SKM-1 treated with dmso at 0.1 percent for 144 hours (cell line): ENCODE results near the gene CDH13.

Experiments used
- DNase-seq: peaks from one replicate; lab custom pipeline; 2025; ENCODE audit not compliant: unreplicated experiment; lab: John Stamatoyannopoulos, UW

CDH13 gene

DNA sequence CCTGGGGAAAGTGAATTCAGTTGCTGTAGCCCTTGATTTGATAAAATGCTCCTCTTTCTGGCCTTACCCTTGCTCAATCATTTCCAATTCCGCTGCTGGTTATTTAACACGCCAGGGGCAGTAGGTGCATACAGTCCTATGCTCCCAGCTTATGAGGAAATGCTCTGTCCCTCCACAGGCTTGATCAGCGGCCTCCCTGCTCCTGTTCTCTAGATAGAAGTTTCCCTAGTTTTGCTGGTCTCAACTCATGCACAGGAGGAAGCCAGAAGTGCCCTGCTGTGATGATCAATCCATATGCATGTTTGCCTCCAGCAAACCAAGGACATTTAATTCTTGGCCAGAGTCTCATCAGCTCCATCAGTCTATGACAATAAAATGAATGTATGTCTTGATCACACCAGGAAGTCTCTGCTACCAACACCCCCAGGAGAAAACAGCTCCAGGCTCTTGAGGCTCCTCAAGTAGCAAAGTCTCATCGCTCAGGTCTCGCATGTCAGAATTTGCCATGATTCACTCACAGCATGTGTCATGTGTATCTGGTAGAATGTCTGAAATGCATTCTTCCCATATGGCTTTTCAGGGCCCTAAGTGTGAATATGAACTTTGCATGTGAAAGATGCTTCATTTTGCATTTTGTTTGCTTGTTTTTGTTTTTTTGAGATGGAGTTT, 208.9 kb downstream of the CDH13 start:
- no peak for DNase-seq

DNA sequence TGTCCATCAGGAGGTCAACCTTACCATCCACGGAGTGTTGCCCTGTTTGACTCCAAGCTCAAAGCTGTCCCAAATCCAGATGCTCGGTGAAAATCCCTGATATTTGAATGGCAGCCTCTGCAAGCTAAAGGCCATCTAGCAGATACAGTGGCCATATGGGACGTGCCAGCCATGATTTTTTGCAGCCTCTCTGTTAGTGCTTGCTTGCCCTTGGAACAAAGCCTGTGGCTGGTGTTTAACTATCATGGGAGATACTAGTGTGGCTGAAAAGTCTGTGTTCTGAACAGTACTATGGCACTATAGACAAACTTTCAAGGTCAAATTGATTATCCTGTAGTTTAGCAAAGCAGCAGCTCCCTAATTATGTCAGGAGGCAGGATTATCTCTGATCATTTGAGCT, 214.3 kb downstream of the CDH13 start:
- DNase-seq = no peak

DNA sequence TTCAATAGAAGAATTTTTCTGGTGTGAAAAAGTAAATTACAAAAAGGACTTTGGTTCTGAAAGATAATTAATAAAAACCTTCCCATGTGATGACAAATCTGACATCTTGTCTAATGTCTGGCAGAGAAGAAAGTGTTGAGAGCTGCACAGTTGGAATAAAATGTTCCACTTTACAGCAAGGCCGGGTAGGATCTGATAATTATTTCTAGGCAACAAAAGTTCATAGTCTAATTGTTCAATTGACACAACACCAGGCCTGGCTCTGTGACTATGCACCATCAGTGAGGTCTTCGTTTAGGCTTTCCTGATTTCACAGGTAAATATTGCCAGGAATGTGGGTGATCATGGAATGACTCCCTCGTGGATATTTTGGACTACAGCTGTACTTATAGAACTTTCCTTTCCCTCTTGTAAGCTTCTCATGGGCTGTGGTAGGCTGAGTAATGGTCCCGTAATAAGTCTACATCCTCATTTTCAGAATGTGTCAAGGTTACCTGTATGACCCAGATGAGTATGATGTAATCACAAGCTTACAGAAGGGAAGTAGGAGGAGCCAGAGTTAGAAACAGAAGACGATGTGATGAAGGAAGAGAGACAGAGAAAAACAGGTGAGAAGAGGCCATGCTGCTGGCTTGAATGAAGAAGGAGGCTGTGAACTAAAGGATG, 217.0 kb downstream of the CDH13 start:
- DNase-seq = no peak

DNA sequence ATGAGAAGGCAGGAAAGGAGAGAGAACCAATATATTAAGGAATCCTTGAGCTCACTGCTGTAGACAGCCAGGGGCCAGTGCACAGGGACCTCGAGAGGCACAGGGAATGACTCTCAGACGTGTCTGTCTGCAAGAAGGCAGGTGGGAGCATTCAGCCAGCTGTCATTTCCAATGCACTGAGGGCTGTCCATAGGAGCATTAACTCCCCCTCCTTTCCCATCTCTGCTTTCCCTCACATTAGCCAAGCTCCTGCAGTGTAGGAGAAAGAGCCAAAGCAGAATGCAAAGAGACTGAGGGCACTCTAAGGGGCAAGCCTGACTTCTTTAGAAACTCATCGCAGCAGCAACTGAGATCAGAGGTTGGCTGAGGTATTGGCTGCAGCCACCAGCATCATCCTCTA, 218.3 kb downstream of the CDH13 start:
- DNase-seq = no peak

DNA sequence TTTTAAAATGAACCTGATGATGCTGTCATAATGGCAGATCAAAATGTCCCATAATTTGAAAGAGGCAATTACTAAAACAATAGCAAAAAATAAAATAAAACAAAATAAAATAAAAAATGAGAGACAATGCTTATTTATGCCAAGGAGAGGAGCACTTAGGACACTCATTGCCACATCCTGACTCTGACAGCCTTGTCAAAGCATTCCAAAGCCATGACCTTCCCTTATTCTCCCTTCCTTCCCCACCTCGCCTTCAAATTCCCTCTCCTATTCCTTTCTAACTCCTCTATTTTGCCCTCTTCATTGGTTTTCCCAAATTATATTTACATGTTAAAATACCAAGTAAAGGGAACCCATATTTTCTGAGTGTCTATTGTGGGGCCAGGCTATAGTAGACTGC, 220.0 kb downstream of the CDH13 start:
- DNase-seq = no peak

DNA sequence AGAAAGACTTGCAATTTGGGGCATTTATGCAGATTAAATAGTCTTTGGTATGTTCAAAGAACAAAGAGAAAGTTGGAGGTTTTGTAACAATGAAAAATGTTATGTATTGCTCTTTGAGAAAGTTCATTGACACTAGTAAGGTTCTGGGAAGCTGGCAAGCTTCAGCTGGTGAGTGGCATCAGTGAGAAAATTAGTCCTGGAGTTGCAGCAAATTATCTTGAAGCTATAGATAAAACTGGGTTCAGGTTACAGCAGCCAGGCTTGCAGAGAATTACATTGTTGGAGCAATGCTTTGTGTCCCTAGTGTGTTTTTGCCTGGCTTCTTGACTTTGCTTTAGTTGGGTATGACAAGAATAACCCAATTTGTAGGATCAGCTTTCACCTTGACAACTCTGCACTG, 221.2 kb downstream of the CDH13 start:
- no peak for DNase-seq

DNA sequence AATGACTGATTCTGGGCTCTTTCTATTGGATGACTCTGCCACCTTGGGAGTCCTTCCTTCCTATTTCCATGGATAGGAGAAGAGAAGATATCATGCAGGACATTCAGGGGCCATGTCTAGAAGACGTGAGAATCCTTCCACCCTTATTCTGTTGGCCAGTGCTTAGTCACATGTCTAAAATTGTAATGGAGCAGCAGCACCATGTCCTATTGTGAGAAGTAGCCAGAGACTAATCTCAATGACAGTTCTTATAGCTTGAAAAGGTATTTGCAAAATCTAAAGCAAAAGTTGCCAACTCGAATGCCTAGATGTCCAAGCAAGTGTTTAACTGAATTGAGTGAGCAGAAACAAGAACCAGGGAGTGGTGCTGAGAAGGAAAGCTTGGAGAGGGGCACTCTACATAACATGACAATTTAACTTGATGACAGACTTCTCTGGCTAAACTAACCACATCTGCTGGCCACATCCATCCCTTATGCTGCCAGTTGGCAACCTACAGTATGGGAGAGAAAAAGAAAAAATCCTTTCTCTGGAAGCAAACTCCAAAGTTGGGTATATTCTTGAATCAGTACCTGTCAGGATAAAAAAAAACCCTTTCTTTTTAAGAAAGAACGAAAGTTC, 225.7 kb downstream of the CDH13 start:
- DNase-seq = no peak

DNA sequence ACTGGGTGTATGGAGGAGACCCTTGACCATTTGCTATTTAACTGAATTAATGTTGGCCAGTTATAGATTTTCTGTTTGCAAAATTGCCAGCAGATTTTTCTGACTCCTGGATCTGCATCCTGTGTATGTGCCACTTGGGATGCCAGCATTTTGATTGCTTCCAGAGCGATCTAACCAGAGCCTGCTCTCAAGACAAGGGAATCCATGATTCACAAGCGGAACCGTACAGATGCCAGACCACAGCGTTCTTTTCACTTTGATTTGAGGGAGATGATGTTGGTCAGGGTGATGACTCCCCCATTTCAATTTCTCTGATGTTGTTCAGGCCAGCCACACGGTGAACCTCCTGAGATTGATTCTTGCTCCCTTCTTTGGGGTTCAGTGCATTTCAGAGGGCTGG, 228.7 kb downstream of the CDH13 start:
- DNase-seq = no peak

DNA sequence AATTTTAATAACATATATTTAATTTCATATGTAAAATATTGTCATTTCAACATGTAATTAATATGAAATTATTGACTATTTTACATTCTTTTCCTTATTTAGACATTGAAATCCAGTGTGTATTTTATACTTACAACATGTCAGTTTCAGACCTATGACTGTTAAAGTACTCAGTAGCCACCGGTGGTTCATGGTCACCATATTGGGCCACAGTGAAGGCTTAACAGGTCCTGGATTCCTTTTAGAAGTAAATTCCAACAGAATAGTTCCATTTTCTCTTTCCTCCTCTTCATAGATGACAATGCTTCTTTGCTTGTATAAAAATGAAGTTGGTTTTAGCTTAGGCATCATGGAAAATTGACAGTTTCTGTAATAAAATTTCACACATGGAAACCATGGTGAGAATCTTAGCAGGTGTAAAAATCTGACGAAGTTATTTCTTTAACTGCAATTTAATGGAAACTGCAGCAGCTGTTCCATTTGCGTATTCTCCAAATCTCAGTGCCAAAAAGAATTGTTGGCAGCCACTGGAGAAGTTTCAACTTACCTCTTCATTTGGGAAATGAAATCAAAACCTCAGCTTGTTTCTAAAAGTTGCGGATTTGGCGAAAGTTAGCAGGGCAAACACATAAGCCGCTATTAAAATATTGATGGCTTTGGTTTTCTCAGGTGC, 231.1 kb downstream of the CDH13 start:
- DNase-seq = no peak

DNA sequence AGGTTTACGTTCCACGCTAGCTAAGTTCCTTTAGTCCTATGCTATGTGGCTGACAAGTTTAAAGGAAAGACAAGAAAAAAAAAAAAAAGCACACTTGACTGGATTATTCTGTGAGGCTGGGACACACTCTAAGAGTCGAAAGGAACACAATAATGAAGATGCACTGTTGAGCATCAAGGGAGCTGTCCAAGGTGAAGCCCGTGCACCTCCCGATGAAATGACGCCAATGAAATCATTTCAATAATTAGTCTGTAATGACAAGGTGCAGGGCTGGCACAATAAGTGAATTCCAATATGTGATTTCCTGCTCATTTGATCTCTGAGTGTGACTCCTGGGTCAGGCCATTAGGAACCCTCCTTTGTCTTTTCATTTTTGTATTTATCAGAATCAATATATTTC, 232.9 kb downstream of the CDH13 start:
- no peak for DNase-seq

DNA sequence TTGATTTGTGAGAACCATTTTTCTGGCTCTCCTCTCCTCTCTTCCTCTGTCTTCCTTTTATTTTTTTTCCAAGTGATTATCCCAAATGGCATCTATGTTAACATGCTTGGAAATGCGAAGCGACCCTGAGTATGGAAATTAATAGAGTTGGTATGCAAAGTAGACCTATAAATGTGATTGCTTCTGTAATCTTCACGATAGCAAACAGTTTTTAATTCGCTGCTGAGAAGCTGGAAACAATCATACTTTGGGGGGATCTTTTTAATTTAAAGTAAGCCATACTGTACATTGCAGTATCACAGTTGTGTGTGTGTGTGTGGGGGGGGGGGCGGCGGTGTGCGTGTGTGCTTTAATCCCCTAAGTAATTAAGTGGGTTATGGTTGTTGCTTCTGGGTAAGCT, 233.3 kb downstream of the CDH13 start:
- no peak for DNase-seq

DNA sequence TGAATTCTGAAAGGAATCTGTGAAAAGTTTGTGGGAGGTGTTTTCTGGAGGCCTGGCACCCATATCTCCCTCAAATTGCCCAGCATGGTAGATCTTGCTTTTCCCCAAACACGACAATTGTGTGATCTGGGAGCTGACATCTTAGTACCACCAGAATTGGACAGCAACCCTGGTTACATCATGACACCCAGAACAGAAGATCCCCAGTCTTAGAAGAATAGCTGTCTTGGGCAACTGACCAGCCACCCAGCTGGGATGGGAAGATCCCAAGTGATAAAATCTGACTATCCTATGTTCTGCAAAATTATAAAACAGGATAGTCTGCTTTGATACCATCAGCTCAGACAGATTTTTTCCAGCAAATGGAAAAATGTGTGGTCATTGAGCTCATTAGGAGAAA, 235.3 kb downstream of the CDH13 start:
- no peak for DNase-seq

DNA sequence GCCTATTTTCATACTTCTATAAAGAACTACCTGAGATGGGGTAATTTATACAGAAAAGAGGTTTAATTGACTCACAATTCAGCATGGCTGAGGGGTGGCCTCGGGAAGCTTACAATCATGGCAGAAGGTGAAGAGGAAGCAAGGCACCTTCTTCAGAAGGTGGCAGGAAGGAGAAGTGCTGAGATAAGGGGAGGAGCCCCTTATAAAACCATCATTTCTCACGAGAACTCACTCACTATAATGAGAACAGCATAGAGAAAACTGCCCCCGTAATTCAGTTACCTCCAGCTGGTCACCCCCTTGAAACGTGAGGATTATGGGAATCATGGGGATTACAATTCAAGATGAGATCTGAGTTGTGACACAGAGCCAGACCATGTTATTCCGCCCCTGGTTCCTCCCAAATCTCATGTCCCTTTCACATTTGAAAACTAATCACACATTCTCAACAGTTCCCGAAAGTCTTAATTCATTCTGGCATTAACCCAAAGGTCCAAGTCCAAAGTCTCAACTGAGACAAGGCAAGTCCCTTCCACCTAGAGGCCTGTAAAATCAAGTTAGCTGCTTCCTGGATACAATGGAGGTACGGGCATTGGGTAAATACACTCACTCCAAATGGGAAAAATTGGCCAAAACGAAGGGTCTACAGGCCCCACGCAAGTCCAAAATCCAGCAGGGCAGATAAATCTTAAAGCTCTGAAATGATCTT, 237.7 kb downstream of the CDH13 start:
- DNase-seq = no peak

DNA sequence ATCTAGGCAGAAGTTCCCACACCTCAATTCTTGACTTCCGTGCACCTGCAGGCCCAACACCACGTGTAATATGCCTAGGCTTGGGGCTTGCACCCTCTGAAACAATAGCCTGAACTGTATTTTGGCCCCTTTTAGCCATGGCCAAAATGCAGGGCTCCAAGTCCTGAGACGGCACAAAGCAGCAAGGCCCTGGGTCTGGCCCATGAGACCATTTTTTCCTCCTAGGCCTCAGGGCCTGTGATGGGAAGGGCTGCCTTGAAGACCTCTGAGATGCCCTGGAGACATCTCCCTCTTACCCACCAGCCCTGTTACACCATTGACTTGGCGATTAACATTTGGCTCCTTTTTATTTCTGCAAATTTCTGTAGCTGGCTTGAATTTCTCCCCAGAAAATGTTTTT, 238.6 kb downstream of the CDH13 start:
- DNase-seq = no peak

DNA sequence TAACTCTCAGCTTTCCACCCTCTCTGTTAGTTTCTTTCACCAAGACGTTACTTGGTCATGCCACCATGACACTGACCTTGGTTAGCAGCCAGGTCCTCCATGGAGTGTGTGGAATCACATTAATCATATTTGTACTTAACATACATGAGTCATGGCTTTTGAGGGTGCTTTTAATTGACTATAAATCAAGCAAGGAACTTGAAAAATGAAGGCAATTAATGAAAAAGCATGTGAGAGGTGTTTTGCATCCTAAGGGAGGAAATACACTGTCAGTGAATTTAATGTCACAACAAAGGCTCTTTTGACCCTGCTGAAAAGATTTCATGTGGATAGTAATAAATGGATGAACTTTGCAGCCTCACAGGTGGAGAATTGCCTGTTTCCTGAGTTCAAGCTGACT, 240.7 kb downstream of the CDH13 start:
- DNase-seq = no peak

DNA sequence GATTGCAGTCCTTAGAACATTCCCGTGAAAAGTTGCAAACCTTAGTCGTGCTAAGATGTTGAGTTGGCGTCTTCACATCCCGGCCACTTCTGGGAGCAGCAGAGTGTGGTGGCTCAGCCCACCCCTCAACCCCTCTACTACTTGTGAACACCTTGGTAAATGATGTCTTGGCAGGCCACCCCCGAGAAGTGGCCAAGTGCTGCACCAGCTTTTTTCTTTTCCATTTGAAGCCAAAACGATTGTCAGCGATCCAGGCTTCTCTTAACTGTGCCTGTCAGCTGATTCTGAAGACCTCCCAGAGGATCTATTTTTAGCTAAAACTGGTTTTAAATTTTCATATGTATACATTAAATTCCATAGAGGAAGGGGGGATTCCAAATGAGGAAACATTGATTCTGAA, 247.5 kb downstream of the CDH13 start:
- no peak for DNase-seq

DNA sequence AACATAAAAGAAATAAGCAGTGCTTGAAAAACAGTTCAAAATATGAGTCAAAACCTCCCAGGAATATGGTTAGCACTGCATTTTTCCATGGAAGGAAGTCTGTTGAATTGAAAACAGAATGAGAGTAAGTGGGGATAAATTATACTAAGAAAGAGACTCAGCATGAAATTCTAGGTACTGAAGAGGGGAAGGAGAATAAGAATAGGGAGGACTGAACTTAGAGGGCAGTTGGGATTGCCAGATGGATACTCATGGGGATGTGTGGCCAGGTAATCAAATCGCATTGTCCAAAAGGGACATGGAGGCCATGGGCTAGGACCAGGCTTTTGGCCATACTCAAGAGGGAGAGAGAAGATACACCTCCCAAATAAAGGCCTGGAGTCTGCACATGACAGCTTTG, 247.9 kb downstream of the CDH13 start:
- DNase-seq = no peak

DNA sequence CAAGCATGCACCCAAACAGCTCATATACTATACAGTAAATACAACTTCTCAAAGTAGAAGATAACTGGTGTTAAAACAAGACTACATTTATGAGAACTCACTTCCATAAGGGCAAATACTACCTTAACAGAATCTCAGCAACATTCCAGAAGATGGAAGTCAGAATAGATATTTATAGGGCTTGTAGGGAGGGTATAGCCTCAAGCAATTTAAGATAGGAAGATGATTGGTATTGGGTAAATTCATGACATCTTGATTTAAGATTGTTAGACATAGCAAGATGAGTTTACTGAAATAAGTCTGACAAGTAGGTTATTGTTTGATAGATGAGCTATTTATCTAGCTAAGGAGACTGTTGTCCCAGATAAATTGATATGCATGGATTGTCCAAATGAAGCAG, 250.2 kb downstream of the CDH13 start:
- no peak for DNase-seq

DNA sequence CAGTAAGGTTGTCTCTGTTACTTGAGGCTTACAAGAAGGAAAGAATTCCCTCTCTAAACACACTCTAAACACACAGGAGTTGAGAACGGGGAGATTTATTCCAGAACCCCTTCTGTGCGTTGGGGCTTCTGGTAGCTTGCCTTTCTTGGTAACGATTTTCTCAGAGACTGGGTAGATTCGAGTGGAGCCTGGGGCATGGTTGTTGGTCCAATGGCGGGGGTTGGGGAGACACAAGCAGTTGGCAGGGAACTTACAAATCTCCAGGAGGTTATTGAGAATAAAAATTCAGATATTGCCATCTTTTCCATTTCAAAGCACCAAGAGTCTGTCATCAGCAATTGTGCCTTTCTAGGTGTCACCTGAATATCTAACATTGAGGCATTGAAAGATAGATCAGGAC, 251.7 kb downstream of the CDH13 start:
- no peak for DNase-seq

DNA sequence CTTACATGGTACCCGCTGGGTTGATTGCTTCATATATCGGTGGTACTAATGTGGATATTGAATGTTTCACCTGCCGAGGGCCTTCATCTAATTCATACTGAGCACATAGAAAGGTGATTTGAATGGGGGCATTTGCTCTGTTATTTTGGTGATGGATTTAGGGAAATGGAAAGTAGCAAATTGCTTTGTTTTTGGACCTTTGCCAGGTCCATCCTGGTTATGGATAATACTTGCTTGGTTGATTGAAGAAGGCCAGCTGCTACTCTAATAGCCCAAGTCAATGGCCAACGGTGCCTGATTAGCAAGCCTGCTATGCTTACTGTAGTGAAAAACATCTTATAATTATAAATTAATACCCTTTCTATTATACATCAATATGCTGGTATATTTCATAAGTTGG, 253.6 kb downstream of the CDH13 start:
- no peak for DNase-seq

DNA sequence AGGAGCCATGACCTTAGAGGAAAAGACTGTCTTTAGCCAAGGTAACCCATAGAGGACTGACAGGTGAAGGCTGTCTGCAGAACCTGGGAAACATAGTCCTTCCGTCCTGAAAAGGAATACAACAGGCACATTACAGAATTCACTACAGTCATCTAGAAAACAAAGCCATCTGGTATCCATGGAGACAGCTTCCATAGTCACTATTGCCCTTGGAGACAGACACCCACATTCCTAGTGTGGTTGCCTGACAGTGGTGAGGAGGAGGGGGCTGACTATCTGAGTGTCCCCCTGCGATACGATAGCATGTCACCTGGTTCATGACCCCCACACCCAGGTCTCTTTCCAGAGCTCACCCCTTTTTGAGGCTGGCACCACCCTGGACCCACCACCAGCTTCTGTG, 254.7 kb downstream of the CDH13 start:
- no peak for DNase-seq

DNA sequence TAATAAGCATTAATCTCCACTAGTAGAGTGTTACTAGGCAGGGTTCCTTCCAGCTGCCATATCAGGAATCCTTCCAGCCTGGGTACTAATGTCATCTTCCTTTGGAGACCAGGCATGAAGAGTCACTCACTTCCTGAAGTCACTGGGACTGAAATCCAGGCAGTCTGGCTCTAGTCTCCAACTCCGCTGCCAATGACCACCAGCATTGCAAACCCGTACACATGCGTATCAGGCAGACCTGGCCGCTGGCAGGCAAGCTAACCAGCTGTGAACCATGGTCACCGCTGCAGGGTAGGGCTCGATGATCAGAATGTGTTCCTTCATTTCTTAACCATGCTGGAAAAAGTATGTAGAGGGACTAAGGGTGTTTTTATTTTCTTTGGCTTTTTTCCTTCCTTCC, 255.5 kb downstream of the CDH13 start:
- no peak for DNase-seq
